ENCODE data around the gene ANKRD7. TPM values are rescaled to one million over a fixed set of nuclear protein-coding genes. Genes with fewer than 3 reads are reported as not detected.
A peak's percentile ranks its signal among the peaks of the same experiment; 100 is the strongest.

ANKRD7 gene
- polyA plus RNA-seq, 1 of the 3 experiments (the other 2 are of a cell fraction): 0.44 TPM

DNA sequence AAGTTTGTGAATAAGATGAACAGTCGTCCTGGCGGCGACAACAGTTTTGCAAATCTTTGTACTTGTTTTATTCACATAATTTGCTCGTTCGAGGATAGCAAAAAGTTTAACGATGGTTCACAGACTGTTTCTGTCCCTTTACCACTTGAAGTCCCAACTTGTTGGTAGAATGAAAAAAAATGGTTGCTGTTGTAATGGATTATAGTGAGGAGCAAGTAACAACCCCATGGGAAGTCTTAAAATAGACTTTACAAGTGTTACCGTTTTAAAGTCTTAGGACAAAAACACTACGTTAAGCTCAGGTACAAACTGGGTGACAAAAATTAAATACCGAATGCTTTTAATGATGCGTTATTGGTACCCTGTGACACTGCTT lies 40.0 kb upstream of the ANKRD7 start (continued):
- TF ChIP-seq, protein P1, sequence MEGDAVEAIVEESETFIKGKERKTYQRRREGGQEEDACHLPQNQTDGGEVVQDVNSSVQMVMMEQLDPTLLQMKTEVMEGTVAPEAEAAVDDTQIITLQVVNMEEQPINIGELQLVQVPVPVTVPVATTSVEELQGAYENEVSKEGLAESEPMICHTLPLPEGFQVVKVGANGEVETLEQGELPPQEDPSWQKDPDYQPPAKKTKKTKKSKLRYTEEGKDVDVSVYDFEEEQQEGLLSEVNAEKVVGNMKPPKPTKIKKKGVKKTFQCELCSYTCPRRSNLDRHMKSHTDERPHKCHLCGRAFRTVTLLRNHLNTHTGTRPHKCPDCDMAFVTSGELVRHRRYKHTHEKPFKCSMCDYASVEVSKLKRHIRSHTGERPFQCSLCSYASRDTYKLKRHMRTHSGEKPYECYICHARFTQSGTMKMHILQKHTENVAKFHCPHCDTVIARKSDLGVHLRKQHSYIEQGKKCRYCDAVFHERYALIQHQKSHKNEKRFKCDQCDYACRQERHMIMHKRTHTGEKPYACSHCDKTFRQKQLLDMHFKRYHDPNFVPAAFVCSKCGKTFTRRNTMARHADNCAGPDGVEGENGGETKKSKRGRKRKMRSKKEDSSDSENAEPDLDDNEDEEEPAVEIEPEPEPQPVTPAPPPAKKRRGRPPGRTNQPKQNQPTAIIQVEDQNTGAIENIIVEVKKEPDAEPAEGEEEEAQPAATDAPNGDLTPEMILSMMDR (IDR thresholded peaks at IDR 0.05): no peak
- TF ChIP-seq RXRA (IDR thresholded peaks at IDR 0.05; ENCODE audit: borderline replicate concordance, low read depth) (no peak), FOXJ3 (CRISPR knock-in tag; IDR thresholded peaks at IDR 0.05) (no peak)

DNA sequence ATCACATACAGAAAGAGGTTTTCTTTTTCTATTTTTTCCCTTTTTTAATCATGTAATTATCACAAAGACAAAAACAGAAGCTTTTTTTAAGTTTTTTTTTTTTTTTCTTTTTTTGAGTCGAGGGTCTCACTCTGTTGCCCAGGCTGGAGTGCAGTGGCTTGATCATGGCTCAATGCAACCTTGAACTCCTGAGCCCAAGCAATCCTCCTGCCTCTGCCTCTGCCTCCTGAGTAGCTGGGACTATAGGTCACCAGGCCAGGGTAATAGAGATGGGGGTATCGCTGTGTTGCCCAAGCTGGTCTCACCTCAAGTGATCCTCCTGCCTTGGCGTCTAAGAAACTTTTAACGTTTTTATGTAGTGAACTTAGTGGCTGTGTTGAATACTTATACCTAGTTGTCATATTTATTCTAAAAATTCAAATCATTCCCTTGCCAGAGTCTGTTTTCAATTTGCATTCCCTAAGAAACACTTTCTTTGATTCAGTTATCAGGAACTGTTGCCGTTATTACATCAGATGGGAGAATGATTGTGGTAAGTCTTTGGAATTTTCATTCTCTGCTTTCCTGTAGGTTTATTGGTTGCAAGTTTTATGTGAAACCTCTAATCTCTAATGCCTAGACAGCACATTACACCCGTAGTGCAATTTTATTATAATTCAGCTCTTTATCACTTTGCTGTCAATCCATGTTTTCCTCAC lies 39.2 kb upstream of the ANKRD7 start:
- H3F3A ChIP-seq (replicated peaks; ENCODE audit: insufficient read depth): peaks cover 19% of the 10 kb centered on the region
- POLR2A ChIA-PET: no interaction called here
- no peaks in the 10 kb centered on the region for H3K9me3 ChIP-seq
- DNase-seq: no peak
- no peak overlapping the region for H2AFZ ChIP-seq (ENCODE audit: low read depth)
- peaks cover 36 to 48% of the 10 kb centered on the region in 2 experiments for H3K36me3 ChIP-seq (replicated peaks in 1 of 2; ENCODE audit: control insufficient read depth in 1 of 2, insufficient read depth in 2 of 2, low read length in 1 of 2)
- peak overlapping the region; percentile 81 for H3K9ac ChIP-seq
- peak overlapping the region; percentile 95 to 98 for H3K4me3 ChIP-seq (ENCODE audit: low read depth in 2 of 2, low read length in 1 of 2)
- 52% methylated on average over 6 of the region's 6 CpGs for WGBS (ENCODE audit: low lambda C conversion rate)
- H3K27me3 ChIP-seq (ENCODE audit: insufficient read depth): no peaks in the 10 kb centered on the region
- TF ChIP-seq TCF12 (IDR thresholded peaks at IDR 0.05): peak; percentile 50
- TF ChIP-seq FOXM1 (IDR thresholded peaks at IDR 0.05; ENCODE audit: low read depth): no peak
- peak overlapping the region in 1 of 2 experiments; percentile 81; a peak in 2 of 4 replicates for H3K27ac ChIP-seq (ENCODE audit: low read depth in 2 of 2, low read length in 1 of 2)
- peaks cover 5% of the 10 kb centered on the region; the same call in 1 of the 2 replicates for H4K20me1 ChIP-seq (ENCODE audit: insufficient read depth)
- peaks cover 67% of the 10 kb centered on the region for H3K79me2 ChIP-seq (ENCODE audit: insufficient read depth)
- CTCF ChIA-PET: interaction anchor here (0.8 to 2.0 kb wide), 4 partner anchors 10 to 726 kb away, joined by 3 to 8 read pairs (median 5); no protein-coding TSS in a partner anchor
- peak overlapping the region; percentile 82 for H3K4me2 ChIP-seq
- no peaks in the 10 kb centered on the region; the same call in 1 of the 2 replicates for H3K9me2 ChIP-seq
- peaks cover 5 to 17% of the 10 kb centered on the region in 2 experiments; a peak in 3 of 4 replicates for H3K4me1 ChIP-seq (ENCODE audit: control insufficient read depth in 1 of 2, insufficient read depth in 2 of 2, low read depth in 1 of 2, low read length in 1 of 2)

DNA sequence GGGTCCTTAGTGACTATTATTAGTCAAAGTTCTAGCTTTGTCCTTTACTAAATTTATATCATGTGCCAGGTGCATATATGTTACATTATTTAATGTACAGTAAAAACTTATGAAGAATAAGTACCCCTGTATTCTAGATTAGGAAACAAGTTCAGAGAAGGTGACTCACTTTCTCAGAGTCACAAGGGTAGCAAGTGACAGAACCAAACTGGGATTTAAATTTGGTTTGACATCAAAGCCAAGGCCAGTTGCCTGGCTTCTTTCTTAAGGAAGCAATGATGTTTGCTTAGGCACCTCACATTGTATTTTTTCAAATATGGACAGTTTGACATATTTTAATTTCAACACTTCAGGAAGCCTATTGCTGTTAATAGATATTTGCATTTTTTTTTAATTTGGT lies 38.0 kb upstream of the ANKRD7 start:
- Histone ChIP-seq H3K36me3 (replicated peaks in 1 of 2; ENCODE audit: control insufficient read depth in 1 of 2, insufficient read depth in 2 of 2, low read length in 1 of 2) (peaks cover 45 to 60% of the 10 kb centered on the region in 2 experiments), H3K9ac (no peak overlapping the region), H3K79me2 (ENCODE audit: insufficient read depth) (peaks cover 68% of the 10 kb centered on the region), H3K9me3 (no peaks in the 10 kb centered on the region), H3K9me2 (no peaks in the 10 kb centered on the region; the same call in 1 of the 2 replicates), H4K20me1 (ENCODE audit: insufficient read depth) (peaks cover 5% of the 10 kb centered on the region; the same call in 1 of the 2 replicates), H3F3A (replicated peaks; ENCODE audit: insufficient read depth) (peaks cover 15% of the 10 kb centered on the region), H2AFZ (ENCODE audit: low read depth) (no peak overlapping the region), H3K4me3 (ENCODE audit: low read depth in 2 of 2, low read length in 1 of 2) (no peak overlapping the region), H3K4me2 (peak overlapping the region; percentile 82), H3K27me3 (ENCODE audit: insufficient read depth) (no peaks in the 10 kb centered on the region), H3K27ac (ENCODE audit: low read depth in 2 of 2, low read length in 1 of 2) (no peak overlapping the region), H3K4me1 (ENCODE audit: control insufficient read depth in 1 of 2, insufficient read depth in 2 of 2, low read depth in 1 of 2, low read length in 1 of 2) (peaks cover 5 to 17% of the 10 kb centered on the region in 2 experiments; a peak in 3 of 4 replicates)
- CTCF ChIA-PET: interaction anchor here (2.0 kb wide), 1 partner anchor 9 kb away, joined by 7 read pairs; no protein-coding TSS in a partner anchor
- no peak for DNase-seq
- TF ChIP-seq SMC3 (IDR thresholded peaks at IDR 0.05; ENCODE audit: low read depth, low read length) (no peak), GATA2 (CRISPR knock-in tag; IDR thresholded peaks at IDR 0.05) (no peak), ELF1 (IDR thresholded peaks at IDR 0.05) (no peak), RFX5 (IDR thresholded peaks at IDR 0.05; ENCODE audit: low read length) (no peak), TCF12 (IDR thresholded peaks at IDR 0.05) (no peak), GABPA (IDR thresholded peaks at IDR 0.05; ENCODE audit: low read depth) (no peak), SIN3A (IDR thresholded peaks at IDR 0.05; ENCODE audit: borderline replicate concordance, low read depth, low read length) (no peak), NRF1 (IDR thresholded peaks at IDR 0.05; ENCODE audit: low read depth, low read length) (no peak), RXRA (IDR thresholded peaks at IDR 0.05; ENCODE audit: borderline replicate concordance, low read depth) (no peak)
- TF ChIP-seq, protein P2, sequence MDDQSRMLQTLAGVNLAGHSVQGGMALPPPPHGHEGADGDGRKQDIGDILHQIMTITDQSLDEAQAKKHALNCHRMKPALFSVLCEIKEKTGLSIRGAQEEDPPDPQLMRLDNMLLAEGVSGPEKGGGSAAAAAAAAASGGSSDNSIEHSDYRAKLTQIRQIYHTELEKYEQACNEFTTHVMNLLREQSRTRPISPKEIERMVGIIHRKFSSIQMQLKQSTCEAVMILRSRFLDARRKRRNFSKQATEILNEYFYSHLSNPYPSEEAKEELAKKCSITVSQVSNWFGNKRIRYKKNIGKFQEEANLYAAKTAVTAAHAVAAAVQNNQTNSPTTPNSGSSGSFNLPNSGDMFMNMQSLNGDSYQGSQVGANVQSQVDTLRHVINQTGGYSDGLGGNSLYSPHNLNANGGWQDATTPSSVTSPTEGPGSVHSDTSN (IDR thresholded peaks at IDR 0.05): no peak
- TF ChIP-seq, protein P3, sequence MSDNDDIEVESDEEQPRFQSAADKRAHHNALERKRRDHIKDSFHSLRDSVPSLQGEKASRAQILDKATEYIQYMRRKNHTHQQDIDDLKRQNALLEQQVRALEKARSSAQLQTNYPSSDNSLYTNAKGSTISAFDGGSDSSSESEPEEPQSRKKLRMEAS (IDR thresholded peaks at IDR 0.05; ENCODE audit: low read depth): no peak
- TF ChIP-seq, protein P4, sequence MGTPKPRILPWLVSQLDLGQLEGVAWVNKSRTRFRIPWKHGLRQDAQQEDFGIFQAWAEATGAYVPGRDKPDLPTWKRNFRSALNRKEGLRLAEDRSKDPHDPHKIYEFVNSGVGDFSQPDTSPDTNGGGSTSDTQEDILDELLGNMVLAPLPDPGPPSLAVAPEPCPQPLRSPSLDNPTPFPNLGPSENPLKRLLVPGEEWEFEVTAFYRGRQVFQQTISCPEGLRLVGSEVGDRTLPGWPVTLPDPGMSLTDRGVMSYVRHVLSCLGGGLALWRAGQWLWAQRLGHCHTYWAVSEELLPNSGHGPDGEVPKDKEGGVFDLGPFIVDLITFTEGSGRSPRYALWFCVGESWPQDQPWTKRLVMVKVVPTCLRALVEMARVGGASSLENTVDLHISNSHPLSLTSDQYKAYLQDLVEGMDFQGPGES (IDR thresholded peaks at IDR 0.05; ENCODE audit: low read depth, low read length): no peak
- POLR2A ChIA-PET: no interaction called here
